Measurements from ENCODE around the gene RAD51B. TPM values are rescaled to one million over a fixed set of nuclear protein-coding genes. Genes with fewer than 3 reads are reported as not detected.

Gene RAD51B
- total RNA-seq, 4 donors from 2014 or later, result 14.0 to 16.4 (median 14.8) TPM

GRCh38 chr14:68015356-68016254 lies 196.0 kb downstream of the RAD51B start:
- no peaks in the 10 kb centered on the region for H3K27me3 ChIP-seq
- H3K4me3 ChIP-seq (replicated peaks in 1 of 3), result no peak overlapping the region
- no peak overlapping the region for H3K27ac ChIP-seq
- H3K4me1 ChIP-seq, result peaks cover under 1 to 6% of the 10 kb centered on the region in 2 donors
- no peaks in the 10 kb centered on the region for H3K36me3 ChIP-seq
- intact Hi-C loops (cut with DNase I), result no loop called here
- no peak for TF ChIP-seq CTCF (IDR thresholded peaks at IDR 0.05)
- no peak for TF ChIP-seq POLR2A (IDR thresholded peaks at IDR 0.05)
- DNase-seq, result no peak
- 85 to 96% methylated on average over 12 of the region's 12 CpGs for WGBS, 2 donors
- H3K9me3 ChIP-seq, result no peaks in the 10 kb centered on the region

- no peaks in the 10 kb centered on the region for H3K27me3 ChIP-seq
- no peaks in the 10 kb centered on the region for H3K36me3 ChIP-seq
- TF ChIP-seq POLR2A (IDR thresholded peaks at IDR 0.05) (no peak), CTCF (IDR thresholded peaks at IDR 0.05) (no peak)
- H3K27ac ChIP-seq, result no peak overlapping the region
- DNase-seq, result no peak
- no peaks in the 10 kb centered on the region for H3K9me3 ChIP-seq
- intact Hi-C loops (cut with DNase I), result no loop called here
- no peak overlapping the region for H3K4me3 ChIP-seq (replicated peaks in 1 of 3)
- H3K4me1 ChIP-seq, result peaks cover 6 to 7% of the 10 kb centered on the region in 2 donors
Measured at GRCh38 chr14:68016255-68016914, 196.8 kb downstream of the RAD51B start.

GRCh38 chr14:68018598-68018997 lies 199.0 kb downstream of the RAD51B start:
- WGBS, 2 donors, result 100% methylated on average over 1 of the region's 1 CpG

GRCh38 chr14:68020493-68020892 lies 200.9 kb downstream of the RAD51B start:
- H3K36me3 ChIP-seq, result no peaks in the 10 kb centered on the region
- peaks cover 6 to 7% of the 10 kb centered on the region in 2 donors for H3K4me1 ChIP-seq
- TF ChIP-seq CTCF (IDR thresholded peaks at IDR 0.05), result no peak
- no peak for TF ChIP-seq POLR2A (IDR thresholded peaks at IDR 0.05)
- H3K27ac ChIP-seq, result no peak overlapping the region
- no peaks in the 10 kb centered on the region for H3K9me3 ChIP-seq
- 99% methylated on average over 1 of the region's 1 CpG for WGBS, 2 donors
- DNase-seq, result no peak
- H3K4me3 ChIP-seq (replicated peaks in 1 of 3), result no peak overlapping the region
- no peaks in the 10 kb centered on the region for H3K27me3 ChIP-seq
- intact Hi-C loops (cut with DNase I), result no loop called here

More at GRCh38 chr14:68018598-68018997, 199.0 kb downstream of the RAD51B start:
- peaks cover 6 to 7% of the 10 kb centered on the region in 2 donors for H3K4me1 ChIP-seq
- no peak overlapping the region for H3K4me3 ChIP-seq (replicated peaks in 1 of 3)
- H3K27me3 ChIP-seq, result no peaks in the 10 kb centered on the region
- no peak for DNase-seq
- H3K27ac ChIP-seq, result no peak overlapping the region
- H3K9me3 ChIP-seq, result no peaks in the 10 kb centered on the region
- intact Hi-C loops (cut with DNase I), result no loop called here
- no peaks in the 10 kb centered on the region for H3K36me3 ChIP-seq
- TF ChIP-seq CTCF (IDR thresholded peaks at IDR 0.05) (no peak), POLR2A (IDR thresholded peaks at IDR 0.05) (no peak)

Measured in thyroid gland (tissue), 4 donors.